Calu3 (cell line): Measurements from ENCODE around the gene PACRG. TPM values are rescaled to one million over a fixed set of nuclear protein-coding genes. Genes with fewer than 3 reads are reported as not detected.

Experiments used
- BruUV-seq: library from RNA; stranded (reverse); fragments of 400-500 nt; replicated peaks from 2 replicates; lab custom pipeline; 2021; lab: Mats Ljungman, UMichigan
- CTCF ChIA-PET: fragments of 300-600 bp; sonication (Branson Sonifier 250); formaldehyde crosslinking; loops from one replicate; lab custom pipeline; 2022; ENCODE audit warnings: antibody characterized with exemption; lab: Charles Lee
- DNase-seq: peaks from one replicate; pipeline ENCODE4 v3.0.0; 2022
- H3K27ac Mint-ChIP-seq: one replicate; pipeline ENCODE4 v1.8.0; 2022; ENCODE audit warnings: mixed read lengths; ENCODE audit not compliant: unreplicated experiment
- H3K27me3 Mint-ChIP-seq: one replicate; pipeline ENCODE4 v1.8.0; 2022; ENCODE audit warnings: mixed read lengths; ENCODE audit not compliant: unreplicated experiment
- H3K36me3 Mint-ChIP-seq: one replicate; pipeline ENCODE4 v1.8.0; 2022; ENCODE audit warnings: mild to moderate bottlenecking, moderate library complexity, mixed read lengths; ENCODE audit not compliant: insufficient read depth, unreplicated experiment
- H3K4me1 Mint-ChIP-seq: one replicate; pipeline ENCODE4 v1.8.0; 2022; ENCODE audit warnings: mild to moderate bottlenecking, low read depth, mixed read lengths; ENCODE audit not compliant: unreplicated experiment
- H3K4me3 Mint-ChIP-seq: one replicate; pipeline ENCODE4 v1.8.0; 2022; ENCODE audit warnings: mild to moderate bottlenecking, low read depth, moderate library complexity, mixed read lengths; ENCODE audit not compliant: unreplicated experiment
- H3K9me3 Mint-ChIP-seq: one replicate; pipeline ENCODE4 v1.8.0; 2022; ENCODE audit warnings: low read depth, mixed read lengths; ENCODE audit not compliant: unreplicated experiment
- intact Hi-C: fragments of 100-400 bp; cut with micrococcal nuclease; formaldehyde crosslinking; loops from one replicate; pipeline ENCODE4 v1.10.0; 2022; ENCODE audit not compliant: unreplicated experiment
- total RNA-seq: library from RNA; stranded (reverse); gene quantifications from 2 replicates; pipeline ENCODE4 v1.2.3, GENCODE V29; 2022
- TF ChIP-seq, protein P1 (sequence below): fragments of 200-600 bp; IDR thresholded peaks from one replicate; pipeline ENCODE4 v1.8.0; 2022; ENCODE audit warnings: antibody characterized with exemption; ENCODE audit not compliant: unreplicated experiment

The PACRG gene
- total RNA-seq, 1 experiment from 2014 or later, result 1.5 TPM

DNA sequence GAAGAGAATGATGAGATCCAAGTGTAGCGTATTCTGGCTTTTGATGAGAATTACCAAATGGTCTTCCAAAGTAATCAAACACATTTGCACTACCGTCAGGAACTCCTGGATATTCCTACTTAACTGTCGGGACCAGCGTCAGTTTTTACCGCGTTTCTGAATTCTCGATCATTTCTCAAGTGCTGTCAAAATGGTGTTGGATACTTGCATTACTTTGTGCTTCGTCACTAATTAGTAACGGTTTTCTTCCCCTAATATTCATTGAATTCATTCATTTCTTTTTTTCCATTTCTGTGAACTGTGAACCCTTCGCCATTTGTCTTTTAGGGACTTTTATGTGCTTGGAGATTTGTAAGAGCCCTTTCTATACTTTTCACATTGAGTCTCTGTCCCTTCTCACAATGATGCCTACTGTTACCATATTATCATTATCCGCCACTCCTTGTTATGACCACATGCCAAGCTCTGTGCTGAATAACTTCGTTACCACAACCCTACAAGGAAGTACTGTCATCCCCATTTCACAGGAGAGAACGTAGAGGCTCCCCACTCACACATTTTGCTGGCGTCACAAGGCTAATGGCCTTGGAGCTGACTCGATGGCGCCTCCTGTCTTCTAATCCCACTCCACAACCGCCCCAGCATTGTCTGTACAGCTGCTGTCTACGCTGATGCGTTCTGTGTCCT, 612.6 kb downstream of the PACRG start:
- Mint-ChIP-seq H3K9me3 (no peaks in the 10 kb centered on the region), H3K4me1 (peaks cover 8% of the 10 kb centered on the region), H3K27ac (no peak overlapping the region), H3K27me3 (no peaks in the 10 kb centered on the region), H3K36me3 (no peaks in the 10 kb centered on the region), H3K4me3 (no peak overlapping the region)
- TF ChIP-seq, protein P1, sequence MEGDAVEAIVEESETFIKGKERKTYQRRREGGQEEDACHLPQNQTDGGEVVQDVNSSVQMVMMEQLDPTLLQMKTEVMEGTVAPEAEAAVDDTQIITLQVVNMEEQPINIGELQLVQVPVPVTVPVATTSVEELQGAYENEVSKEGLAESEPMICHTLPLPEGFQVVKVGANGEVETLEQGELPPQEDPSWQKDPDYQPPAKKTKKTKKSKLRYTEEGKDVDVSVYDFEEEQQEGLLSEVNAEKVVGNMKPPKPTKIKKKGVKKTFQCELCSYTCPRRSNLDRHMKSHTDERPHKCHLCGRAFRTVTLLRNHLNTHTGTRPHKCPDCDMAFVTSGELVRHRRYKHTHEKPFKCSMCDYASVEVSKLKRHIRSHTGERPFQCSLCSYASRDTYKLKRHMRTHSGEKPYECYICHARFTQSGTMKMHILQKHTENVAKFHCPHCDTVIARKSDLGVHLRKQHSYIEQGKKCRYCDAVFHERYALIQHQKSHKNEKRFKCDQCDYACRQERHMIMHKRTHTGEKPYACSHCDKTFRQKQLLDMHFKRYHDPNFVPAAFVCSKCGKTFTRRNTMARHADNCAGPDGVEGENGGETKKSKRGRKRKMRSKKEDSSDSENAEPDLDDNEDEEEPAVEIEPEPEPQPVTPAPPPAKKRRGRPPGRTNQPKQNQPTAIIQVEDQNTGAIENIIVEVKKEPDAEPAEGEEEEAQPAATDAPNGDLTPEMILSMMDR, result no peak
- intact Hi-C loops, result no loop called here
- no TSS peak for BruUV-seq
- no peak for DNase-seq
- CTCF ChIA-PET, result no interaction called here

DNA sequence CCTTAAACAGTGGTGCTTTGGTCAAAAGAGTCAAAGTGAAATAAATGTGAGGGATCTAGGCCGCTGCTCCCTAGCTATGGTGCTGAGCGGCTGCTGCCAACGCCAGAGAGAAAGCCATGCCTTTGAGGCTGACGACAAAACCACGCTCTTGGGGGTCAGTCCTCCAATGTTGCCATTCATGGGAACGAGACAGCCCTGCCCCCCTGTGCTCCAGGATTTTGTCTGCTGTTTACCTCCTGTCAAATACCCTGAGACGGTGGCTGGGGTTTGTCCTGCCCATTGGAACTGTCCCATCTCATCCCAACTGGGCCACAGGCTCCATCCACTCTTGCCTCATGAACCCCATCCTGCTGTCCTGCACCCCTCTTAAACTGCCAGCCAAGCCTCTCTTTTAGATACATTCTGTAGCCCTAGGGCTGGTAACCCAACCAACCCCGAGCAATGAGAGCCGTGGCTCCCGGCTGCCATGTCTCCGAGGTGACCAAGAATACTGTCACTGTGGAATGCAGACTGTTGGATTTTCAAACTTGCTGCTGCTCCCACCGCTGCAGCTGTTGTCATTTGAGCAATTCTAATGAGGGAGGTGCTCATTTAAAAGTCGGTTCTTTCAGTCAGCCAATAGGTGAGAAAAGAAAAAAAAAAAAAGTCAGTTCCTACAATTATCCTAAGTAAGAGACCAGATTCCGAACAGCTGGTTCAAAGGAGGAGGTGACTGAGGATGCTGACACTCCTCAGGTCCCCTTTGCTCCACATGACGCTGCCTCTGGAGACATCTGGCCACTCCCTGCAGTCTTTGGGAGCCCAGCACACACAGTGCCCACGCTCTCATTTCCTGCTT, 613.7 kb downstream of the PACRG start:
- no peaks in the 10 kb centered on the region for H3K36me3 Mint-ChIP-seq
- H3K4me3 Mint-ChIP-seq, result no peak overlapping the region
- intact Hi-C loops, result no loop called here
- peaks cover 8% of the 10 kb centered on the region for H3K4me1 Mint-ChIP-seq
- no peak for DNase-seq
- CTCF ChIA-PET, result no interaction called here
- TF ChIP-seq, protein P1, result no peak
- no peaks in the 10 kb centered on the region for H3K27me3 Mint-ChIP-seq
- H3K9me3 Mint-ChIP-seq, result no peaks in the 10 kb centered on the region
- no TSS peak for BruUV-seq
- no peak overlapping the region for H3K27ac Mint-ChIP-seq

DNA sequence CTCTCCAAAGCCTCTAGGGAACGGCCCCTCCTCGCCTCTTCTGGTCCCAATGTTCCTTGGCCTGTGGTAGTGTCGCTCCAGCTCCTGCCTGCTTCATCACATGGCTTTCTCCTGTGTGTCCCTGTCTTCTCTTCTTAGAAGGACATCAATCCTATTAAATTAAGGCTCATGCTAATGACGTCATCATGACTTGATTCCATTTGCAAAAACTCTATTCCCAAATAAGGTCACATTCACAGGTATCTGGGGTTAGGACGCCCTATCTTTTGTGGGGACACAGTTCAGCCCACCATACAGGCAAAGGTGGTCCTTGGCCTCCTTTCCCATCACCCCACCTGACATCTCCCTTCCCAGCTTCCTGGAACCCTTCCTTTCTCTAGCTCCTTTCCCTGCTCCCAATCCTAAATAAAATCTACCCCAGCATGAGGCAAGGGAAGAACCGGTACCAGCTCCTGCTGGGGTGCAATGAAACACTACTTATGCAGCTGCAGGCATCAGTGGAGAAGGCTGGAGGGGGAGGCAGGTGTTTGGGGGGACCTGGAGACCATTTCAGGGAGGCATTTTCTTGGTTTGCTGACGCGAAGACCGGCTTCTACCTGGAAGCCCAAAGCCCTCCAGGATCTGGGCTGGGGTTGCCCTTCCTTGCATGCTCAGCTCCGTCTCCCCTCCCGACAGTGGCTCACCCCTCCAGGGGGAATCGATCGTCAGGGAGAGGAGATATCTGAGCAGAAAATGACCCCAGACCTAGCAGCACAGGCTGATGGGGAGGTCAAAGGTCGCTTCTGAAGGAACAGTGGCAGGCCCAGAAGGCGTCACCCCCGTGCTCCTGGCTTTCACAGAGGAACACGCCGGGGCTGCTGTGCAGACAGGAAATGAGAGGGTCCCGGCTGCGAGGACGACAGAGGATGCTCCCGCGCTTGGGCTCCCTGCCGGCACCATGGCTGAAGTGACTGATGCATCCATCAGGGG, 615.1 kb downstream of the PACRG start:
- BruUV-seq, result no TSS peak
- no peak for DNase-seq
- H3K4me3 Mint-ChIP-seq, result no peak overlapping the region

DNA sequence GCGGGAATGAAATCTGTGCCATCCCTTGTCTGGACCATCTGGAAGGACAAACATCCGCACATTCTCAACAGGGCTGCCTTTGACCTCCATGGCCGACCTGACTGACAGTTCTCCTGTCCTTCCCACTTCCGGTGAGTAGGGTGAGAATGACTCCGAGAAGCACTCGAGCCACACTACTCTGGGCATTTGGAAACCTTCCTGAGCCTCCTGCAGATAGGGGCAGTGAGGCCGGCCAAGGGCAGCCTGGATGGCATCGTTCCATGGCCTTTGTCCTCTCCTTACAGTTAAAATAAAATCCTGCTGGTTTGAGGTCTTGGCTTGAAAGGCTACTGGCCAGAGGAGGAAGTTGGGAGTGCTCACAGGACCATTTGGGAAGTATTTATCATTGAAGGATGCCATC, 615.8 kb downstream of the PACRG start:
- H3K4me1 Mint-ChIP-seq, result no peaks in the 10 kb centered on the region
- no peak for DNase-seq
- intact Hi-C loops, result no loop called here
- TF ChIP-seq, protein P1, result no peak
- H3K9me3 Mint-ChIP-seq, result no peaks in the 10 kb centered on the region
- no peaks in the 10 kb centered on the region for H3K36me3 Mint-ChIP-seq
- no peaks in the 10 kb centered on the region for H3K27me3 Mint-ChIP-seq
- CTCF ChIA-PET, result no interaction called here
- no peak overlapping the region for H3K4me3 Mint-ChIP-seq
- BruUV-seq, result no TSS peak
- H3K27ac Mint-ChIP-seq, result no peak overlapping the region

More for the DNA sequence above, 615.1 kb downstream of the PACRG start:
- peaks cover 5% of the 10 kb centered on the region for H3K4me1 Mint-ChIP-seq
- H3K9me3 Mint-ChIP-seq, result no peaks in the 10 kb centered on the region
- CTCF ChIA-PET, result no interaction called here
- intact Hi-C loops, result no loop called here
- H3K27me3 Mint-ChIP-seq, result no peaks in the 10 kb centered on the region
- H3K27ac Mint-ChIP-seq, result no peak overlapping the region
- H3K36me3 Mint-ChIP-seq, result no peaks in the 10 kb centered on the region
- TF ChIP-seq, protein P1, result no peak
